Islet of Langerhans (tissue), 1 donor: ENCODE data around the gene TEDC2.
"Not testable (repeated sequence)": the region's sequence is repeated elsewhere in the genome, so short reads cannot be mapped to it uniquely, and the experiment has no call there.

Experiments used
- FAIRE-seq: peaks from one replicate; lab custom pipeline; 2011; peaks lifted over from hg19 to GRCh38; lab: Jason Lieb, UNC

TEDC2 gene

GRCh38 chr16:2459647-2460390, at the start of gene TEDC2:
Gene TEDC2, plus strand, starts transcription at chr16:2460109. Its CDS starts 36 bp downstream, at chr16:2460145.
- FAIRE-seq = no peak

DNA sequence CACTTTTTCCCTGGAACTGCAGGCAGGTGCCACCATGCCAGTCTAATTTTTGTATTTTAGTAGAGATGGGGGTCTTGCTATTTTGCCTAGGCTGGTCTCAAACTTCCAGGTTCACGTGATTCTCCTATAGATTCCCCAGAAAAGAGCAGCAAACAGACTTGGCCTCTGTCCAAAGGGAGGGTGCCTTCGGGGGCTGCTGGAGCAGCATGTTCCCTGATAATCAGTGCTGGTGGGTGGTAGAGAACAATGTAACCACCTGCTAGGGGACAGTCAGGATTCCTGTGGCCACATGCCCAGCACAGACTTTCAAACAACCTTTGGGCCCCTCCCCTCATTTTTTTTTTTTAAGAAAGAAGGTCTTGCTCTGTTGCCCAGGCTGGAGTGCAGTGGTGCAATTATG, 44.8 kb upstream of the TEDC2 start:
- FAIRE-seq = no peak

GRCh38 chr16:2420035-2420434, 39.9 kb upstream of the TEDC2 start:
- no peak for FAIRE-seq

GRCh38 chr16:2422123-2422867, 37.6 kb upstream of the TEDC2 start:
- FAIRE-seq = no peak

- FAIRE-seq = no peak
Measured at GRCh38 chr16:2424061-2425007, 35.6 kb upstream of the TEDC2 start.

GRCh38 chr16:2425008-2425518, 34.8 kb upstream of the TEDC2 start:
- no peak for FAIRE-seq

DNA sequence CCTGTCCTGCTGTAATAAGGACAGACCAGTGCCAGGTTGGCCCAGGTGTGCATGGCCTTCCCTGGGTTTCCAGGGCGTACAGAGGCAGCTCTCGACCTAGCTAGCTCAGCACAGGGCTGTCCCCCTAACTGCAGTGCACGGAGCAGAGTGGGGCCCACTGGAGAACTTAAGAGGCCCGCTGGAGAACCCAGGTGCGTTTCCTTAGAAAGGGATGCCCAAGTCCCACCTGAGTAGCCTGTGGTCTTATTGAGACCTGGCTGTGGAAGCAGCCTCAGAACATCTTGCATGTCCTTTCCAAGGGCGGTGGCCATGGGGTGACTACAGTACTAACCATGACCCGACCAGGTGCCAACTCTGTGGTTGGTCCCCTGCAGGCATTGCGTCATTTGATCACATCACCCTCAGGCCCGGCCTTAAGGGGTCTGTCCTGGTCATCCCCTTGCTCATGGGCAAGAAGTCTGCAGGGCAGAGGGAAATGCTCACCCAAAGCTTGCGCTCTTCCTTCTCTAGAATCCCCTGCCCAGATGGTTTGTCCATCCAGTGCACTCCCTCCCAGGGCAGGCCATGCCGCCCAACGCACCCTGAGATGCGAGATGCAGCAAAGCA, 34.0 kb upstream of the TEDC2 start:
- FAIRE-seq = no peak

GRCh38 chr16:2426941-2427361, 33.0 kb upstream of the TEDC2 start:
- FAIRE-seq = no peak

- FAIRE-seq = no peak
Measured at GRCh38 chr16:2427526-2427925, 32.4 kb upstream of the TEDC2 start.

DNA sequence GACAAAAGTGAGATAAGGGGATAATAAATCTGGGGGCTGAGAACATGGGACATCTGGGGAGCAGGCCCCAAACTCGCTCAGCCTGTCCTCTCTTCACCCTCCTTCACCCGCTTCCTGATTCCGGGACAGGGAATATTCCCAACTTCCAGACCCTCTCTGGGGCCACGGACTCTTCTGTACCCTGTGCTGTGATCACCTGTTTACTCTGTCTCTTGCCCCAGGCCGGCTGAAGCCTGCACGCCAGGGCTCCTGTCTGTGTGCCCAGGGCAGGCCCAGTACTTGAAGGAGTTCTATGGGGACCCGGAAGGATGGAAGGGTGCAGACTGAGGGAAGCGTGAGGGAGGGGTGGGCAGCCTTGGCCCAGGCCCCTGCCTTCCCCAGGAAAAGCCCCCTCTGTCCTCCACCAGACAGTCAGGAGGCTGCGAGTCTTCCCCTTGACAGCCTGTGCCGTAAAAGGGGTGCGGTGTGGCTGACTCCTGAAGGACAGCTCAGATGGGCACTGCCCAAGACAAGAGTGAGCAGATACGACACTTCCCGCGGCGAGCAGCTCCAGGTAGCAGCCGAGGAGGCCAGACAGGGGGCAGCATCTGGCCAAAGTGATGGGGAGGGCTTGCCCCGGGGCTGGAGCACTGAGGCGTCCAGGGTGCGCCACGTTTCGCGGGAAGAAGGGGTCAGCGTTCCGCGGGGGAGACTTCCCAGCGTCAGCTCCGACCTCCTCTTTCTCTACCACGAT, 31.7 kb upstream of the TEDC2 start:
- no peak for FAIRE-seq

- FAIRE-seq = no peak
Measured at GRCh38 chr16:2428784-2429033, 31.2 kb upstream of the TEDC2 start.

DNA sequence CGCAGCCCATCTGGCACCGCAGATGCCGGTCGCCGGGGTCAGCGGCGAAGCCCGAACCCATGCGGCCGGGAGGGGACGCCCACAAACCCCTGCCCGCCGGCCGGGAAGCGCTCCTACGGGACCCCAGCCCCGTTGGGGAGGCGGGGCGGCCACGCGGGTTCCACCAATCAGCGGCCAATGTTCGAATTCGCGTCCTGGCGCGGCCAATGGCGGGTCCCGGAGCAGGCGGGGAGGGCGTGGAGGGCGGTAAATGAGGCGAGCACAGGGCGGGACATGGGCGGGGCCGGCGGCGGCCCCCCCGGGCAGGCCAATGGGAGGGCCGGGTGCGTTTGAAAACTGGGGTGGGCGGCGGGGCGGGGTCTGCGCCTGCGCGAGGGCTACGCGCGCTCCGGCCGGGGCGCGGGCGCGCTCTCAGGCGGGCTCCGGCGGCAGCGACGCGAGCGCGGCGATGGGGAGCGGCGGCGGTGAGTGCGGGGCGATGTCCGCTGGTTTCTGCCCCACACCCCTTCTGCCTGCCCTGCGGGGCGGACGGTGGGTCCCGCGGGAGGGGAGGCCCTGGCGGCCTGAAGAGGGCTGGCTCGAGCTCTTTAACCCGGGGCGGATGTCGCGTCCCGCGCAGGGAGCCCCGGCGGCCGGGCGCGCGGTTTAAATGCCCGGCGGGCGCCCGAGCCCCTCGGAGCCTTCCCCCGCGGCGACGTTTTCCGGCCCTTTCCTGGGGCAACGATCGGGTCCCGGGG, 30.7 kb upstream of the TEDC2 start, which contains the start of gene CCNF:
TSS of gene CCNF (plus strand) at position 414 of the 737 bp plus-strand sequence. CDS start at position 449, 35 bp downstream.
- FAIRE-seq = no peak

DNA sequence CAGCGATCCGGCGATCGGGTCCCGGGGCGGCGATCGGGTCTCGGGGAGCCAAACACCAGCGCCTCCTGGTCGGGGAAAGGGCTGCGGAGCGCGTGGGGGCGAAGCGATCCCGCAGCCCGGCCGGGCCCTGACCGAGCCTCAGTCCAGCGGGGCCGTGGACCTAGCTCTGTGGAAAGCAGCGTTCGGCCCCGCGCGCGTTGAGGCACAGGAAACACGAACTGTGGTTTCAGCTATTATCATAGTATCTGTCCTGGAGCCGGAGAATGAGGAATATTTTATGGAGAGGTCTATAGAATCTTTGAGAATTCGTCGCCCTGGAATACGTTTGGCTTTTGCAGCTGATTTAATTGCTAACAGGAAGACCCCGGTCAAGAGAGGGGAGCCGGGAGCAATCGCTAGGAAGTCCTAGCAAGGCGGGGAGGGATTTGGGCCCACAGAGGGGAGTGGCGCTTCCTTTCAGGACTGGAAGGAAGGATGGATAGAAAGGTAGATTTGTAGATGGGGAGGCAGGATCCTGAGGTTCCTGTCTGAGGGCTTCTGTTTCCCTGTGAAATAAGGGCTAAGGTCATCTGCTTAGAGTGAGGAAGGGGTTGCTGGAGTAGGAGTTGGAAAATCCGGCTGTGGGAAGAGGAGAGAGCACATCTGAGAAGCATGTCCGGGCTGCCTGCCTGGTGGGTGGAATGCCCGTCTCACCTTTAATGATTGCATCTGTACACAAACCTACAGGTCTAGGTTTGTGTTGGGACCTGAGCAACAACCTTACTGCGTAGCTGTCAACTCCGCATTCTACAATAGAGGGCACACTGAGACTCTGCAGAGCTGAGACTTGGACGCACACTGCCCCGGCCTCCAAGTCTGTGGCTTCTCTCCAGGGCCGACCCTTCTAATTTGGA, 29.9 kb upstream of the TEDC2 start:
- FAIRE-seq = no peak

GRCh38 chr16:2432286-2432685, 27.6 kb upstream of the TEDC2 start:
- no peak for FAIRE-seq

DNA sequence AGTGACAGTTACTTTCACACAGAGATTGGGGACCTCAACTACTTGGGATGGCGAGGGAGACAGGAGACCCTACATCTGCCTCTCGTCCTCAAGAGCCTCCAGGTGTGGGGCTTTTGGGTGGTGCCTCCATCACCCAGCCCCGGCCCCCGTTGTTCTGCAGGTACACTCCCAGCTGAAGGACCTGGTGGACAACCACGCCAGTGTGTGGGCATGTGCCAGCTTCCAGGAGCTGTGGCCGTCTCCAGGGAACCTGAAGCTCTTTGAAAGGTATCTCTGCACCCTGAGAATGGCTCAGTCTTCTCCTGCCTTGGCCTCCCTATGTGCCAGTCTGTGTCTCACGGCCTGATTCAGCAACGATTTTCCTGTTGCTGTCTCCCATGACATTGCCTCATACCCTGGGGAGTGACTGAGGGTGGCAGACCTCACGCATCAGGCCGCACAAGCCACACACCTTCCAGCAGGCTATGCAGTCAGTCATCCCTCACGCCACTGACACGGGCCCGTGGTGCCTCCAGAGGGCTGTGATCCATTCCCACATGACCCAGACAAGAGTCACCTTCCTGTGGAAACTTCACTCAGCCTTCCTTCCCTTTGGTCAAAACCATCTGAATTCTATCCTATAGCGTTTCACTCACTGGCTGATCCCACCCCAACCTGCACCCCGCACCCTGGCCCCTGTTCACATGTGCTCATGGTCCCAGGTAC, 27.0 kb upstream of the TEDC2 start:
- no peak for FAIRE-seq

GRCh38 chr16:2435236-2435635, 24.7 kb upstream of the TEDC2 start:
- not testable (repeated sequence) for FAIRE-seq

- no peak for FAIRE-seq
Measured at GRCh38 chr16:2436110-2436509, 23.8 kb upstream of the TEDC2 start.

- no peak for FAIRE-seq
Measured at GRCh38 chr16:2437032-2437790, 22.7 kb upstream of the TEDC2 start.
